HepG2 (cell line): Measurements from ENCODE around the gene BGN. TPM values are rescaled to one million over a fixed set of nuclear protein-coding genes. Genes with fewer than 3 reads are reported as not detected.

Experiments
- ATAC-seq: fragments of 200-7000 bp; cut with Tn5 transposase; 3 replicates; pipeline ENCODE4 v1.9.1; 2020; ENCODE audit warnings: mild to moderate bottlenecking, moderate library complexity
- BruUV-seq: library from RNA; stranded (reverse); fragments of 400-500 nt; replicated peaks from 2 replicates; lab custom pipeline; 2021; lab: Mats Ljungman, UMichigan
- CTCF ChIA-PET: fragments of 300-600 bp; formaldehyde crosslinking; extraction: SDS; loops from one replicate; lab custom pipeline; 2021; ENCODE audit warnings: low total read pairs, inconsistent platforms, low intra/inter-chr PET ratio; lab: Yijun Ruan, JAX
- POLR2A ChIA-PET: fragments of 350-600 bp; sonication (Branson Sonifier 250); formaldehyde crosslinking; loops from one replicate; lab custom pipeline; 2020; ENCODE audit warnings: antibody characterized with exemption, inconsistent platforms; lab: Yijun Ruan, JAX
- DNase-seq: peaks from one replicate; pipeline ENCODE4 v3.0.0-alpha.2; 2015; ENCODE audit warnings: low spot score
- FAIRE-seq: peaks from 3 replicates; lab custom pipeline; 2011; peaks lifted over from hg19 to GRCh38; lab: Jason Lieb, UNC
- H2AFZ ChIP-seq: one replicate; pipeline ENCODE4 v1.6.1; 2011; ENCODE audit warnings: low read length, inconsistent platforms
- H3K27ac ChIP-seq: fragments of 300-600 bp; 3 replicates; pipeline ENCODE4 v1.8.0; 2011; ENCODE audit warnings: mixed run types, mild to moderate bottlenecking, mixed read lengths, low read length, inconsistent platforms; ENCODE audit not compliant: insufficient read depth; ENCODE audit errors: extremely low read length
- H3K27me3 ChIP-seq, 2 experiments: fragments of 200-600 bp in 1 of 2; 2 replicates in 1 of 2; 3 replicates in 1 of 2; pipeline versions ENCODE4 v1.6.0 to v1.8.0; 2011; ENCODE audit warnings: low read length in 2 of 2, mild to moderate bottlenecking in 2 of 2, moderate library complexity in 2 of 2, inconsistent platforms in 1 of 2; ENCODE audit not compliant: insufficient read depth in 2 of 2, control insufficient read depth in 1 of 2
- H3K36me3 ChIP-seq, 2 experiments: fragments of 200-600 bp in 1 of 2; replicated peaks in 1 of 2; 2 replicates in 1 of 2; 3 replicates in 1 of 2; pipeline versions ENCODE4 v1.5.1 to v1.8.0; 2011; ENCODE audit warnings: low read length in 2 of 2, inconsistent platforms in 1 of 2; ENCODE audit not compliant: insufficient read depth in 2 of 2, control insufficient read depth in 1 of 2
- H3K4me1 ChIP-seq: 2 replicates; pipeline ENCODE4 v1.5.1; 2012; ENCODE audit warnings: low read length, inconsistent platforms; ENCODE audit not compliant: insufficient read depth
- H3K4me2 ChIP-seq: 2 replicates; pipeline ENCODE4 v1.6.0; 2011; ENCODE audit warnings: low read depth, low read length, inconsistent platforms
- H3K4me3 ChIP-seq, 3 experiments: fragments of 200-600 bp in 1 of 3; sonication (generic), shearing (Covaris generic) in 1 of 3; replicated peaks in 1 of 3; 2 replicates each; pipeline ENCODE4 v1.5.1; 2011 to 2016; ENCODE audit warnings: low read length in 3 of 3, inconsistent platforms in 2 of 3, low read depth in 2 of 3, mild to moderate bottlenecking in 2 of 3, control low read depth in 1 of 3, mixed read lengths in 1 of 3; ENCODE audit not compliant: insufficient read depth in 1 of 3
- H3K79me2 ChIP-seq: one replicate; pipeline ENCODE4 v1.6.1; 2011; ENCODE audit warnings: low read length, inconsistent platforms; ENCODE audit not compliant: insufficient read depth
- H3K9ac ChIP-seq: 2 replicates; pipeline ENCODE4 v1.6.0; 2011; ENCODE audit warnings: mild to moderate bottlenecking, low read depth, low read length, inconsistent platforms; ENCODE audit not compliant: insufficient read depth
- H3K9me3 ChIP-seq: 2 replicates; pipeline ENCODE4 v1.5.1; 2012; ENCODE audit warnings: mild to moderate bottlenecking, low read length
- H4K20me1 ChIP-seq: 2 replicates; pipeline ENCODE4 v1.6.0; 2011; ENCODE audit warnings: inconsistent platforms, mild to moderate bottlenecking, low read length, moderate library complexity; ENCODE audit not compliant: insufficient read depth
- ADNP ChIP-seq: sonication (generic); formaldehyde crosslinking; IDR thresholded peaks from 2 replicates; pipeline ENCODE4 v1.4.0; 2020; ENCODE audit warnings: missing genetic modification reagents
- ATF1 ChIP-seq: IDR thresholded peaks from 2 replicates; pipeline ENCODE4 v1.6.1; 2016; ENCODE audit warnings: mild to moderate bottlenecking, control low read depth
- MTA3 ChIP-seq: sonication (generic); formaldehyde crosslinking; IDR thresholded peaks from 2 replicates; pipeline ENCODE4 v1.4.0; 2020; ENCODE audit warnings: missing genetic modification reagents
- MYPOP ChIP-seq: sonication (generic); formaldehyde crosslinking; IDR thresholded peaks from 2 replicates; pipeline ENCODE4 v1.8.1; 2023; ENCODE audit warnings: mild to moderate bottlenecking, moderate library complexity, missing genetic modification reagents
- NFE2 ChIP-seq: sonication (generic); formaldehyde crosslinking; IDR thresholded peaks from 2 replicates; pipeline ENCODE4 v1.4.0; 2020; ENCODE audit warnings: missing genetic modification reagents
- RERE ChIP-seq: IDR thresholded peaks from 2 replicates; pipeline ENCODE4 v1.6.1; 2016; ENCODE audit warnings: low read depth, missing genetic modification reagents, missing compliant biosample characterization
- SMC3 ChIP-seq: IDR thresholded peaks from 2 replicates; pipeline ENCODE4 v1.6.1; 2011; ENCODE audit warnings: low read length, improper control_type of control experiment
- SRSF4 ChIP-seq: fragments of 200-400 bp; formaldehyde crosslinking; IDR thresholded peaks from one replicate; pipeline ENCODE4 v1.6.1; 2018; ENCODE audit warnings: mild to moderate bottlenecking, low read depth, low read length, moderate library complexity; ENCODE audit not compliant: poor library complexity, severe bottlenecking
- TSC22D2 ChIP-seq: sonication (generic); formaldehyde crosslinking; IDR thresholded peaks from 2 replicates; pipeline ENCODE4 v1.5.1; 2020; ENCODE audit warnings: missing genetic modification reagents, mild to moderate bottlenecking, borderline replicate concordance
- ZNF225 ChIP-seq: sonication (generic); formaldehyde crosslinking; IDR thresholded peaks from 2 replicates; pipeline ENCODE4 v1.4.0; 2020; ENCODE audit warnings: mild to moderate bottlenecking, missing genetic modification reagents
- ZNF607 ChIP-seq: sonication (generic); formaldehyde crosslinking; IDR thresholded peaks from 2 replicates; pipeline ENCODE4 v1.5.1; 2020; ENCODE audit warnings: missing genetic modification reagents, mild to moderate bottlenecking, borderline replicate concordance
- ZNF691 ChIP-seq: sonication (generic); formaldehyde crosslinking; IDR thresholded peaks from 2 replicates; pipeline ENCODE4 v1.4.0; 2020; ENCODE audit warnings: missing genetic modification reagents, low read depth, mild to moderate bottlenecking, borderline replicate concordance
- WGBS: methylation state at CpG from one replicate; pipeline ENCODE4 v1.1.6; 2017; ENCODE audit warnings: low lambda C conversion rate; 5-methylcytosine and 5-hydroxymethylcytosine counted together
- in situ Hi-C: cut with HindIII; loops from 2 replicates; pipeline ENCODE4 v1.10.0; 2017; ENCODE audit warnings: low pct_unique_long_range_greater_than_20kb; ENCODE audit not compliant: extremely low pct_ligation_motif_present
- intact Hi-C: fragments of 100-400 bp; cut with micrococcal nuclease; formaldehyde crosslinking; loops from one replicate; pipeline ENCODE4 v1.10.0; 2022; ENCODE audit not compliant: unreplicated experiment
- polyA plus RNA-seq, 8 experiments: library from polyadenylated mRNA; depleted of rRNA in 3 of 8; stranded (reverse) in 7 of 8; unstranded in 1 of 8; fragments of >200 nt; fragmentation: Illumina TruSeq in 4 of 8; extraction: Trizol in 4 of 8; gene quantifications; 2 replicates each; pipeline versions ENCODE4 v1.2.1 to v1.2.3, GENCODE V29; 2011 to 2016; ENCODE audit warnings: low read depth in 4 of 8, missing spikeins in 1 of 8, mixed read lengths in 1 of 8; ENCODE audit not compliant: insufficient read depth in 1 of 8
- total RNA-seq, 5 experiments: library from RNA; depleted of rRNA; stranded (reverse); fragments of >200 nt; fragmentation: Illumina TruSeq; extraction: Trizol; gene quantifications; 2 replicates each; pipeline ENCODE4 v1.2.3, GENCODE V29; 2016; ENCODE audit warnings: low read depth in 1 of 5
- TF ChIP-seq, protein P1 (sequence below): sonication (generic); formaldehyde crosslinking; IDR thresholded peaks from 2 replicates; pipeline ENCODE4 v1.9.0; 2021; ENCODE audit warnings: missing genetic modification reagents, borderline replicate concordance
- TF ChIP-seq, protein P2 (sequence below): IDR thresholded peaks from 2 replicates; pipeline ENCODE4 v1.6.1; 2016; ENCODE audit warnings: control low read depth

Gene BGN
- total and polyA plus RNA-seq, 2 of the 13 experiments (the other 11 are each of a cell fraction or from before 2014, with no cell fraction given) = 0.18 to 0.63 TPM

DNA sequence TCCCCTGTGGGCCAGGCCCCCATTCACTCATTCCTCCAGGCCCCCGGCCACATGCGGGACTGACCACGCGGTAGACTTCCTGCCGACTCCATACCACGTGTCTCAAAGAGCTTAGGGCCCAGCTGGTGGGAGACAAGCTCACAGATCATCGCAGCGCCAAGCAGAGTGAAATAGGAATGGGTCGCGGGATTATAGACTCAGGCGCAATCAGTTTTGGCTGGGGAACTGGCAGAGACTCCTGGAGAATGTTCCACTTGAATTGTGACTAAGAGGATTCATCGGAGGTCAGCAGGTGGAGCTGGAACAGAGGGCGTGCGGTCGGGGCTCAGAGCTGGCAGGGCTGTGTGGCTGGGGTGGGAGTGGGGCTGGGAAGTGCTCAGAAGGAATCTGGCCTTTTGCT, 38.3 kb downstream of the BGN start (continued):
- no peak for TF ChIP-seq ZNF607 (CRISPR knock-in tag)
- TF ChIP-seq, all 625 proteins: peak for 0

DNA sequence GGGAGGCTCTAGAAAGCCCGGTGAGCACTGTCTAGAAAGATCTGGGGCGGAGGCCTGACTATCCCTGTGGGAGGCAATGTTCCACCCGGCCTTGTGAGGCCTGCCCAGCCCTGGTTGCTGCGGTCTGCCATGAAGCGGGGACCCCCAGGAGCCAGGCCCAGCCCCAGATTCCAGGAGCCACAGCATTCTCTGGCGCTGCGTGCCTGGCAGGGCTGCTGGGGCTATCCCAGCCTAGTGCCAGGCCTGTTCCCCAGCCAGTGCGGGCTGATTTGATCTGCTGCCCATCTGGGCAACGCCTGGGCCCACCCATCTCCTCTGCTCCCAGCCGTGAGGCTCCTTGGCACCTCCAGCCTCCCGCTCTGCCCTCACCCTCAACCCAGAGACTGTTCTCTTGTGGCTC, 42.3 kb downstream of the BGN start:
- ChIA-PET POLR2A (no interaction called here), CTCF (no interaction called here)
- Histone ChIP-seq H3K79me2 (no peaks in the 10 kb centered on the region), H3K4me2 (no peak overlapping the region), H3K9ac (no peak overlapping the region), H3K36me3 (no peaks in the 10 kb centered on the region), H3K27ac (no peak overlapping the region), H3K4me1 (no peaks in the 10 kb centered on the region), H3K27me3 (peaks cover 5 to 56% of the 10 kb centered on the region in 2 experiments; a peak in 4 of 5 replicates), H4K20me1 (no peaks in the 10 kb centered on the region), H3K9me3 (no peaks in the 10 kb centered on the region), H2AFZ (no peak overlapping the region), H3K4me3 (no peak overlapping the region)
- no peak for ATAC-seq
- in situ Hi-C loops = no loop called here
- BruUV-seq = no TSS peak
- FAIRE-seq = no peak
- DNase-seq = no peak
- intact Hi-C loops = loop anchor here (5.0 kb wide), 1 partner anchor 670 kb away; no protein-coding TSS in a partner anchor
- no CpG with 5 or more reads among the region's 11 CpGs for WGBS
- TF ChIP-seq ADNP (CRISPR knock-in tag) (no peak), ATF1 (CRISPR knock-in tag) (no peak), ZNF225 (CRISPR knock-in tag) (no peak), SMC3 (no peak), MYPOP (CRISPR knock-in tag) (no peak), TSC22D2 (no peak), NFE2 (no peak), ZNF691 (CRISPR knock-in tag) (no peak), RERE (CRISPR knock-in tag) (no peak), SRSF4 (no peak), MTA3 (no peak)
- TF ChIP-seq, protein P1, sequence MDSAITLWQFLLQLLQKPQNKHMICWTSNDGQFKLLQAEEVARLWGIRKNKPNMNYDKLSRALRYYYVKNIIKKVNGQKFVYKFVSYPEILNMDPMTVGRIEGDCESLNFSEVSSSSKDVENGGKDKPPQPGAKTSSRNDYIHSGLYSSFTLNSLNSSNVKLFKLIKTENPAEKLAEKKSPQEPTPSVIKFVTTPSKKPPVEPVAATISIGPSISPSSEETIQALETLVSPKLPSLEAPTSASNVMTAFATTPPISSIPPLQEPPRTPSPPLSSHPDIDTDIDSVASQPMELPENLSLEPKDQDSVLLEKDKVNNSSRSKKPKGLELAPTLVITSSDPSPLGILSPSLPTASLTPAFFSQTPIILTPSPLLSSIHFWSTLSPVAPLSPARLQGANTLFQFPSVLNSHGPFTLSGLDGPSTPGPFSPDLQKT (CRISPR knock-in tag) = no peak
- TF ChIP-seq, protein P2, sequence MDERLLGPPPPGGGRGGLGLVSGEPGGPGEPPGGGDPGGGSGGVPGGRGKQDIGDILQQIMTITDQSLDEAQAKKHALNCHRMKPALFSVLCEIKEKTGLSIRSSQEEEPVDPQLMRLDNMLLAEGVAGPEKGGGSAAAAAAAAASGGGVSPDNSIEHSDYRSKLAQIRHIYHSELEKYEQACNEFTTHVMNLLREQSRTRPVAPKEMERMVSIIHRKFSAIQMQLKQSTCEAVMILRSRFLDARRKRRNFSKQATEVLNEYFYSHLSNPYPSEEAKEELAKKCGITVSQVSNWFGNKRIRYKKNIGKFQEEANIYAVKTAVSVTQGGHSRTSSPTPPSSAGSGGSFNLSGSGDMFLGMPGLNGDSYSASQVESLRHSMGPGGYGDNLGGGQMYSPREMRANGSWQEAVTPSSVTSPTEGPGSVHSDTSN (CRISPR knock-in tag) = no peak
